GM12865 (cell line): ENCODE data around the gene NDOR1.

Source experiments
- DNase-seq: peaks from one replicate; pipeline ENCODE4 v3.0.0; 2010; ENCODE audit warnings: low read depth
- H3K4me3 ChIP-seq: 2 replicates; pipeline ENCODE4 v1.5.1; 2011; ENCODE audit warnings: mild to moderate bottlenecking, low read depth, low read length, control low read depth
- TF ChIP-seq, protein P1 (sequence below): IDR thresholded peaks from 2 replicates; pipeline ENCODE4 v1.5.1; 2011; ENCODE audit warnings: low read length, control low read depth, low read depth, inconsistent platforms; ENCODE audit not compliant: insufficient read depth; ENCODE audit errors: missing control alignments

Gene NDOR1

DNA sequence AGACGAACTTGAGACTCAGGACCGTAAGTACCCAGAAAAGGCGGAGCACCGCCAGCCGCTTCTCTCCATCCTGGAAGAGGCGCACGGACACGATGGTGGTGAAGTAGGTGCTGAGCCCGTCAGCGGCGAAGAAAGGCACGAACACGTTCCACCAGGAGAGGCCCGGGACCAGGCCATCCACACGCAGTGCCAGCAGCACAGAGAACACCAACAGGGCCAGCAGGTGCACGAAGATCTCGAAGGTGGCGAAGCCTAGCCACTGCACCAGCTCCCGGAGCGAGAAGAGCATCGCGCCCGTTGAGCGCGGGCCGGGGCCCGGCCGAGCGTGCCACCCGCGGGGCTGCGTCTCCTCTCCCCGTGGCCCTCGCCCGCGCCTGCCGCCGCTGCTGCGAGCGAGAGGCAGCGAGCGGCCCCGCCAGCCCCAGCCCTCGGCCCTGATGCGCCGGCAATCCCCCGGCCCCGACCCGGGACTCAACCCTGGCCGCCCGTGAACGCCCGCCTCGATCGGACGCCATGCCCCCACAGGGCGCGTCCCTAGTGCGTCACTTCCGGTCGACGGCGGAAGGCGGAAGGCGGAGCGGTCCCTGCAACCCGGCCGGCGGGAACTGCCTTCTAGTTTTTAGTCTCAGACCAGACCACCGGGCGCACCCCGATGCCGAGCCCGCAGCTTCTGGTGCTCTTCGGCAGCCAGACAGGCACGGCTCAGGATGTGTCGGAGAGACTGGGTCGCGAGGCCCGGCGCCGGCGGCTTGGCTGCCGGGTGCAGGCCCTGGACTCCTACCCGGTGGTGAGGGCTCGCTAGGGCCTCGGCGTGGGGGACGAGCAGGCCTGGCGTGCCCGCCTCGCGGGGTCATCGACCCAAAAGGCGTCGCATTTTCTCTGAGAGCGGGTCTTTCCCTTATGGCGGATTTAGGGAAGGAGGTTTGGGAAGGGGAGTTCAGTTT lies at the start of gene NDOR1, which contains the start of gene TMEM203:
NDOR1 (plus strand) TSS at position 575 of the 944 bp plus-strand sequence; CDS start at position 653, 78 bp downstream.
TMEM203 (minus strand) TSS at position 523 of the 944 bp plus-strand sequence; CDS start at position 289, 234 bp downstream.
- TF ChIP-seq, protein P1, sequence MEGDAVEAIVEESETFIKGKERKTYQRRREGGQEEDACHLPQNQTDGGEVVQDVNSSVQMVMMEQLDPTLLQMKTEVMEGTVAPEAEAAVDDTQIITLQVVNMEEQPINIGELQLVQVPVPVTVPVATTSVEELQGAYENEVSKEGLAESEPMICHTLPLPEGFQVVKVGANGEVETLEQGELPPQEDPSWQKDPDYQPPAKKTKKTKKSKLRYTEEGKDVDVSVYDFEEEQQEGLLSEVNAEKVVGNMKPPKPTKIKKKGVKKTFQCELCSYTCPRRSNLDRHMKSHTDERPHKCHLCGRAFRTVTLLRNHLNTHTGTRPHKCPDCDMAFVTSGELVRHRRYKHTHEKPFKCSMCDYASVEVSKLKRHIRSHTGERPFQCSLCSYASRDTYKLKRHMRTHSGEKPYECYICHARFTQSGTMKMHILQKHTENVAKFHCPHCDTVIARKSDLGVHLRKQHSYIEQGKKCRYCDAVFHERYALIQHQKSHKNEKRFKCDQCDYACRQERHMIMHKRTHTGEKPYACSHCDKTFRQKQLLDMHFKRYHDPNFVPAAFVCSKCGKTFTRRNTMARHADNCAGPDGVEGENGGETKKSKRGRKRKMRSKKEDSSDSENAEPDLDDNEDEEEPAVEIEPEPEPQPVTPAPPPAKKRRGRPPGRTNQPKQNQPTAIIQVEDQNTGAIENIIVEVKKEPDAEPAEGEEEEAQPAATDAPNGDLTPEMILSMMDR, result no peak
- peak within 1 kb of the TSS; percentile 86 for H3K4me3 ChIP-seq
- peak; percentile 89 for DNase-seq

DNA sequence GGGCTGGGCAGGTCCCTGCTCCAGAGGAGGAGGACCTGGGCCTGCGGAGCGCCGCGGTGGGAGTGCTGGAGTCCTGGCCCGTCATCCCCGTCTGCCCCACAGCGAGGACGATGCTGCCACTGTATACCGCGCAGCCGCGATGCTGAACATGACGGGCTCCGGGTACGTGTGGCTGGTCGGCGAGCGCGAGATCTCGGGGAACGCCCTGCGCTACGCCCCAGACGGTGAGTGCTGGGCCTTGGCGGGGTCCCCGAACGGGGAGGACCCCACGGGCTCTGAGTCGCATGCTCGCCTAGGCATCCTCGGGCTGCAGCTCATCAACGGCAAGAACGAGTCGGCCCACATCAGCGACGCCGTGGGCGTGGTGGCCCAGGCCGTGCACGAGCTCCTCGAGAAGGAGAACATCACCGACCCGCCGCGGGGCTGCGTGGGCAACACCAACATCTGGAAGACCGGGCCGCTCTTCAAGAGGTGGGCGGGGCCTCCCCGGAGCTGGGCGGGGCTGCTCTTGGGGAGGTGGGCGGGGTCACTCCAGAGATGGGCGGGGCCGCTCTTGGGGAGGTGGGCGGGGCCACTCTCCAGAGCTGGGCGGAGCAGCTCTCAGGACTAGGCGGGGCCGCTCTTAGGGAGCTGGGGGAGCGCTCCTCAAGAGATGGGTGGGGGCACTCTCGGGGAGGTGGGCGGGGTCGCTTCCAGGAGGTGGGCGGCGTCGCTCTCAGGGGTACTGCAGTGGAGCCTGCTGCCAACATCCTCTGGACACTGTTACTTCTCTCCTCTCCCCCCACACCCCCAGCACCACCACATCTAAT lies 48.7 kb upstream of the NDOR1 start:
- DNase-seq, result peak; percentile 64
- TF ChIP-seq, protein P1, result no peak
- no peak overlapping the region for H3K4me3 ChIP-seq

DNA sequence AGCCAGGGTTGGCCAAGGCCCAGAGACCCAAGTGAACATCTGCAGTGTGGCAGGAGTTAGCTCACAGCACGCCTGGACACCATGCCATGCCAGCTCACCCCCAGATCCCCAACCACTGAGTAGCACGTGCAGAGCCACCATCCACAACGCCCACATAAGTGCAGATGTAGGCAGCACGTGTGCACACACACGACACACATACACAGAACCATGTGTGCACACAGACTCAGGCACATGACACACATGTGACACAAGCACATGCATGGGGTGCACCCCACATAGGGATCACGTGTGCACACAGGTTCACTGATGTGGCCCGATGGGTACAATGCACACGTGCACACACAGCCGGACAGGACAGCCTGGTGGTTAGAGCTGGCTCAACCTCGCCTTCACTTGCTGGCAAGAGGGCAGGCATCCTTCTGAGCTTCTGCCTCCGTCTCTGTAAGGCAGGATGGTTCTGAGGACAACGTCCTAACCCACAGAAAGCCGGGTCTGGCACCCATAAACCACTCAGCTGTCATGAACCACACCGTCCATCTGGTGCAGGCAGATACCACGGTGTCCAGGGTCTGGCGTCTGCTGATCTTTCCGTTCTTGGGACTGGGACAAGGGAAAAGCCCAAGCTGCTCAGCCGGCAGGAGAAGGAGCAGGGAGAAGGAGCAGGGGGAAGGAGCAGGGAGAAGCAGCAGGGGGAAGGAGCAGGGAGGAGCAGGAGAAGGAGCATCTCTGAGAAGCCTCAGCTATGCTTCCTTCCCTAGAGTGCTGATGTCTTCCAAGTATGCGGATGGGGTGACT lies 47.7 kb upstream of the NDOR1 start:
- DNase-seq, result no peak
- no peak overlapping the region for H3K4me3 ChIP-seq
- TF ChIP-seq, protein P1, result no peak

DNA sequence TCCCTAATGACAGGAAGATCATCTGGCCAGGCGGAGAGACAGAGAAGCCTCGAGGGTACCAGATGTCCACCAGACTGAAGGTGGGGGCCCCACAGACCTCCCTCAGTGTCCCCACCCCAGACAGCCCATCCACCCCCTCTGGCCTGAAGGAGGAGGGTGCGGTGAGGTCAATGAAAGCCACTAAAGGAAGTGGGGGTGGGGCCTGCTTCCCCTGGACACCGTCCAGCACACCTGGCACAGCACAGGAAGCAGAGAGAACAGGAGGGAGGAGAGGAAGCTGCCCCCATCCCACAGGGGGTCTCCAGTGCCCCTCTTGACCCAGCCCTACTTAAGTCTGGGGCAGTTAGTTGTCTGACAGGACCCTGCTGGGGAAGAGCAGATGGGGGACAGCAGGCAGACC lies 46.9 kb upstream of the NDOR1 start:
- TF ChIP-seq, protein P1, result no peak
- DNase-seq, result peak; percentile 39
- no peak overlapping the region for H3K4me3 ChIP-seq

DNA sequence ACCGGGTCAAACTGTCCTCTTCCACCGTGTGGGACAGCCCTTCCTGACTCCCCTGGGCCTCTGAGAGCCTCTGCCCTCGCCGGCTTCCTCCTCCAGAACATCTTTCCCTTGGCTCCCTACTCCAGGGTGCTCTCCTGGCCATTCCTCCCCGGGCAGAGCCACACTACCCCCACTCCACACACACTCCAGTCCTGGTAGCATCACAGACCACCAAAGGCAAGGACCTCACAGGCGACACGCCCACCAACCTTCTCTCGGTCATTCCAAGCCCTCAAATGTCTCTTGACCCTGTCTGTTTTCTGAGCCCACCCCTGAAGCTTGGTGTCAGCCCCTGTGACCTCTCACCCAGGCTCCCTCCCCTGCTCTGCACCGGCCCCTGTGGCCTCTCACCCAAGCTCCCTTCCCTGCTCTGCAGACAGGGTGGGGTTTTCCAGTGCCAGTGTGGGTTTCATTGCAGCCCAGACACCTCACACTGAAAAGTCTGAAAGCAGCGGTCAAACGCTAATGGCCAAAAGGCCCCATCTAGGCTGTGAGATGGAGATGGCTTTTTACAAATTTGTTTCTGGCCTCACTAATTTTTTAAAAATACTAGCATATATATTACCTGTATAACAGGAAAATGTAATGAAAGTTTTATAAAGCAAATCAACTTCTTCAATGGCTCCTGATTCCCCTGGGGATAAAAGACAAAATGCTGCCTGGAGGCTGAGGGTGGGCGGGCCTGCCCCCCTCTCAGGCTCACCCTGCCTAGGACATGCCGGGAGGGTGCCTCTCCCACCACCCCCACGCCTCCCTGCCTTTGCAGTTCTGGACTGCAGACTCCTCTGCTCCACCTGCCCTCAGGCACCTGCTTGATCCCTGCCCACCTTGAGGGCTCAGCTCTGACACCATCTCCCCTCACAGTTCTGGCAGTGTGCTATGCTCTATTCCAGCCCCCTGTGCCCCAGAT lies 46.1 kb upstream of the NDOR1 start:
- TF ChIP-seq, protein P1, result no peak
- no peak overlapping the region for H3K4me3 ChIP-seq
- peak; percentile 63 for DNase-seq
